H54 (cell line): ENCODE results near the gene TMEM147.
A peak's percentile ranks its signal among the peaks of the same experiment; 100 is the strongest.
"Not testable (repeated sequence)": the region's sequence is repeated elsewhere in the genome, so short reads cannot be mapped to it uniquely, and the experiment has no call there.

Experiments used
- DNase-seq: peaks from one replicate; pipeline ENCODE4 v3.0.0; 2011; ENCODE audit warnings: low spot score, mixed read lengths; ENCODE audit not compliant: insufficient read length
- FAIRE-seq: peaks from 3 replicates; lab custom pipeline; 2011; peaks lifted over from hg19 to GRCh38; lab: Jason Lieb, UNC
- POLR2A ChIP-seq: IDR thresholded peaks from 2 replicates; pipeline ENCODE4 v1.6.1; 2011; ENCODE audit warnings: low read depth, mild to moderate bottlenecking, low read length

Gene TMEM147

DNA sequence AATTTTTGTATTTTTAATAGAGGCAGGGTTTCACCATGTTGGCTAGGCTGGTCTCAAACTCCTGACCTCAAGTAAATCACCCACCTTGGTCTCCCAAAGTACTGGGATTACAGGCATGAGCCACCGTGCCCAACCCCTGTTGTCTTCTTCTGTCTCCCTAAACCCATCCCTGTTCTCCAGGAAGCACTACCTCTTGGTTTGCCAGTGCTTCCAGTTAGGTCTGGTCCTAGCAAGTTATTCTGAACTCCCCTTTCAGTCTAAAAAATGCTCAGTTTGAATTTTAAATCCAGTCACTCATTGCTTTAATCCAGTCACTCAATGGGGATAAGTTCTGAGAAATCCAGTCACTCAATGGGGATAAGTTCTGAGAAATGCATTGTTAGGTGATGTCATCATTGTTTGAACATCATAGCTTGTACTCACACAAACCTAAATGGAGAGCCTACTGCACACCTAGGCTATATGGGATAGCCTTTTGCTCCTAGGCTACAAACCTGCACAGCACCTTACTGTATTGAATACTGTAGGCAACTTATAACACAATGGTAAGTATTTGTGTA, 26.1 kb downstream of the TMEM147 start:
- TF ChIP-seq POLR2A = no peak
- no peak for FAIRE-seq
- DNase-seq = no peak

DNA sequence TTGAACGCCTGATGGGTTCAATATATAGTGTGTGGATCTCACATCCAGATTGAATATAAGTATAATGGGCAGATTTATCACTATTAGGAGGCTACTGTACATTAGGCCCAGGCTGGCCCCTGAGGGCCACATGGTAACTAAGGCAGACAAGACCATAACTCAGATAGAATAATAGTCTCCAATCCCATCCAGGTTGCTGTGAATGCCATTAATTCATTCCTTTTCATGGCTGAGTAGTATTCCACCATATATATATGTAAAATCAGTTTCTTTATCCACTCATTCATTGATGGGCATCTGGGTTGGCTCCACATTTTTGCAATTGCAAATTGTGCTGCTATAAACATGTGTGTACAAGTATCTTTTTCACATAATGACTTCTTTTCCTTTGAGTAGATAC, 32.5 kb downstream of the TMEM147 start:
- TF ChIP-seq POLR2A = no peak
- DNase-seq = no peak
- no peak for FAIRE-seq

DNA sequence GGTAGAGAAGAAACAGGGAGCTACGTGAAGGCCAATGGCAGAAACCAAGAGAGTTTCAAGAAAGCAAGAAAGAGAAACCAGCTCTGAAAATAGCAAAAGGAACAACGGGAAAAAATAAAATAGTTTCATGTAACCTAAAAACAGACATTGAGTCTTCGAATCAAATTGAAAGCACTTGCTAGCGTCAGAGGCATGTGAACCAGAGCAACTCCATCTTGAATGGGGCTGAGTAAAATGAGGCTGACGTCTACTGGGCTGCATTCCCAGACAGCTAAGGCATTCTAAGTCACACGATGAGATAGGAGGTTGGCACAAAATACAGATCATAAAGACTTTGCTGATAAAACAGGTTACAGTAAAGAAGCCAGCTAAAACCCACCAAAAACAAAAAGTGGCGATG, 33.3 kb downstream of the TMEM147 start:
- FAIRE-seq = no peak
- DNase-seq = no peak
- TF ChIP-seq POLR2A = no peak

DNA sequence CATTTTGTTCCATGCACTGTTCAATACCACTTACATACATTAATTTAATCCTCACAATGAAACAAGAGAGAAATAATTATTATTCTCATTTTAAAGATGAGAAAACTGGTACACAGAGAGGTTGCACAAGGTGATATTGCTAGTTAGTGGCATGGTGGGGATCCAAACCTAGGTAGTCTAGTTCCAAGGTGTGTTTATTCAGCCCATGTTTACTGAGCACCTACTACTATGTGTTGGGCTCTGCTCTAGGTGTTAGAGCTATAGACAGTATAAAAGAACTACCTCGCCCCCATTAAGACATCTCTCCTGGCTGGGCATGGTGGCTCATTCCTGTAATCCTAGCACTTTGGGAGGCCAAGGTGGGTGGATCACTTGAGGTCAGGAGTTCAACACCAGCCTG, 37.3 kb downstream of the TMEM147 start:
- DNase-seq = no peak
- no peak for TF ChIP-seq POLR2A
- FAIRE-seq = no peak

DNA sequence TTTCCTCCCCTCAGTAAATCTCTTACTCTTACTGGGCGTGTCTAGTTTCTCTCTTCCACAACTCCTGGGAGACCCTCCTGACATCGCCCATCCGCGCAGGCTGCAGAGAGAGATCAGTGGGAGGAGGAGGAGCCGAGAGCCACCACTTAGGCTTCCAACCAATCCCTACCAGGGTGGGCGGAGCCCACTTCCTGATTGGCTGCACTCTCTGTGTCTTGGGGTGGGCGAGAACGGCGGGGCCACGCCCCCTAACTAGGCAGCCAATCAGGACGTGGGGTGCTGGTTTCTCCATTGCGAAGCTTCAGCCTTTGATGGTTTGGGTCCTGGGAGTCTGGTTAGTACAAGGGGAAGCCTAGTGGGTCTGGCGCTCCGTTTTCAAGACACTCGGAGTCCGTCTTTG, 40.4 kb downstream of the TMEM147 start, which contains the start of gene PMIS2:
PMIS2 (plus strand) TSS at position 326 of the 400 bp plus-strand sequence. CDS start 87 bp downstream, outside the sequence.
- no peak for DNase-seq
- TF ChIP-seq POLR2A = no peak
- no peak for FAIRE-seq

DNA sequence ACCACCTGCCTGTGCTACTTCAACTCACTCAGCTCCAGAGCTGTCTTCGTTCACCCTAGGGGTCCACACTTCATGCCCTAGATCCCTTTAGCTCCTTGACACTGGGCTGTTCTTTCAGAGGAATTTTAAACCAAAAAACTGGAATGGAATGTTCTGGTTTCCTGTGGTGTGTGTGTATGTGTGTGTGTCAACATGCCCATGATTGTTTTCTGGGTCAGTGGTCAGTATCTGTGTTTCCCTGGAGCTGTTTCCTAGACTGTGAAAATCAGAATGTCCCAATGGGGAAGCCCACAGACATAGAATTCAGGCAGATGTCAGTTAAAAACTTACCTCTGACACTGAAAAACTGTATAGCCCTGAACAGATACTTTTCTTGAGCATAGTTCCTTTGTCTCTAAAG, 41.9 kb downstream of the TMEM147 start:
- TF ChIP-seq POLR2A = no peak
- DNase-seq (no peak), FAIRE-seq (no peak)

DNA sequence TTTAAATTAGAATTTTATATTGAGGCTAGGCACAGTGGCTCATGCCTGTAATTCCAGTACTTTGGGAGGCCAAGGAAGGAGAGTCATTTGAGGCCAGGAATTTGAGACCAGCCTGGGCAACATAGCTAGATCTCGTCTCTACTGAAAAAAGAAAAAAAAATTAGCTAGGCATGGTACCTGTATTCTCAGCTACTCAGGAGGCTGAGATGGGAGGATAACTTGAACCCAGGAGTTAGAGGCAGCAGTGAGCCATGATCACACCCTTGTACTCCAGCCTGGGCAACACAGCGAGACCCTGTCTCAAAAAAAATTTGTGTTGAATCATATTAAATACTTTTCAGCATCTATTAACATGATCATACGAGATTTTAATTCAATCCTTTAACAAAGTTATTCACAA, 45.4 kb downstream of the TMEM147 start:
- FAIRE-seq = no peak
- TF ChIP-seq POLR2A = no peak
- no peak for DNase-seq

DNA sequence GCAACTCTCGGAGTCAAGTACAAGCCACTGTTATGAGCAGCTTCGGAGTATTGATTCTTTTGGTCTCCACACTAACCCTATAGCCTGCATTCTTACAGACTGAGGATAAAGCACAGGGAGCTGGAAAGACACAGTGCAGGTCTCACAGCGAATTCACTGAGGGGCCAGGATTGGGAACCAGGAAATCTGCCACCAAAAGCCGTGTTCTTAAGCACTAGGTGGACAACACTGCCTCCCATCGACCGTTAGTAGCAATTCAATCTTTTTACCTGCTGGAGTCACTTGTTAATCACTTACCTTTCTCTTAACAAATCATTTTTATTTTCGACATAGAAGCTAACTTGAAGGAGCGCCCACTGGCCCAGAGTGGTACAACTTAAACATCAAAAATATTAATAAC, 46.8 kb downstream of the TMEM147 start:
- FAIRE-seq (no peak), DNase-seq (no peak)

DNA sequence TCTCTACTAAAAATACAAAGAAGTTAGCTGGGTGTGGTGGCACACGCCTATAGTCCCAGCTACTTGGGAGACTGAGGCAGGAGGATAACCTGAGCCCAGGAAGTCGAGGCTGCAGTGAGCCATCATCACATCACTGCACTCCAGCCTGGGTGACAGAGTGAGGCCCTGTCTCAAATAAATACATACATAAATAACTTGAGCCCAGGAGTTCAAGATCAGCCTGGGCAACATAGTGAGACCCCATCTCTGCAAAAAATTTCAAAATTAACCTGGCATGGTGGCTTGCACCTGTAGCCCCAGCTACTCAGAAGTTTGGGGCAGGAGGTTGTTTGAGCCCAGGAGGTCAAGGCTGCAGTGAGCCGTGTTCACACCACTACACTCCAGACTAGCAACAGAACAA, 49.6 kb downstream of the TMEM147 start:
- not testable (repeated sequence) for FAIRE-seq, DNase-seq

More for the DNA sequence above, 46.8 kb downstream of the TMEM147 start:
- no peak for TF ChIP-seq POLR2A

DNA sequence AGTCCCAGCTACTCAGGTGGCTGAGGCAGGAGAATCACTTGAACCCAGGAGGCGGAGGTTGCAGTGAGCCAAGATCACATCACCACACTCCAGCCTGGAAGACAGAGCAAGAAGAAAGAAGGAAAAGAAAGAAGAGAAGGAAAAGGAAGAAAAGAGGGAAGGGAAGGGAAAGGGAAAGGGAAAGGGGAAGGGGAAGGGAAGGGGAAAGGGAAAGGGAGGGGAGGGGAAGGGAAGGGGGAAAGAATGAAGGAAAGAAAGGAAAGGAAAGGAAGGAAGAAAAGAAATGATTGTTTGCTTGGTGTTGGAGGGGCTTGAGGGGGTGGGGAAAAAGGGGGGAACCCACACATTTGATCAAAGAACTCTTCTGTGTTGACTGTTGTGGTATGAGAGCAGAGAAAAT, 50.5 kb downstream of the TMEM147 start:
- no peak for FAIRE-seq
- no peak for DNase-seq
- no peak for TF ChIP-seq POLR2A

DNA sequence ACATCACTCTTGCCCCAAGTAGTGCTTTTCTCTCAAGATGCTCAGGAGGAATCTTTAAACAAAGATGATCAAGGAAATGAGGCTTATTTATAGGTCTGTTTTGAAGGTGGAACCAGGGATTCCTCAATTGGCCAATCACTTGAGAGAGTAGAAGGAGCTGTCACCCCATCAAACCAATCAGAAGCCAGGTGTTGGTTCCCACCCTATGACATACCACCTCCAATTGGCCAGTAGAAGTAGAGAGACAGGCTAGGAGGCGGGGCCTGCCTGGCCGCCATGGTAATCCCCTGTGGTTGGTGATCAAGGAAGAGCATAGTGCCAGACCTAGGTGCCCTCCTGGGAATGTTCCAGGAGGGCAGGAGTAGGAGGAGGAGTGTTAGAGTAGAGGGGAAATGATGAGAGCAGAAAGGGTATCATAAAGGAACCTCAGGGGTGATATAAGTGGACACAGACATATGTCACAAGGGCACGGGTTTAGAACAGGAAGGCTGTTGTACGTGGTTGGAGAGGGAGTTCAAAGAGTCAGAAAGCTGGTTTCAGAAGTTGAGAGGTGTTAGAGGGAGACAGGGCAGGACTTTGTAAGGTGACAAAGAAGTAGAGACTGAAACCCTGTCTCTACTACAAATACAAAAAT, 51.1 kb downstream of the TMEM147 start:
- FAIRE-seq (no peak), DNase-seq (peak; percentile 44)
- TF ChIP-seq POLR2A = no peak
